ENCODE data around the gene KCNJ1. TPM values are rescaled to one million over a fixed set of nuclear protein-coding genes. Genes with fewer than 3 reads are reported as not detected.
A peak's percentile ranks its signal among the peaks of the same experiment; 100 is the strongest.

KCNJ1 gene
- total and polyA plus RNA-seq, 10 donors: 0.02 to 0.09 (median 0.03) TPM; not detected in 7

DNA sequence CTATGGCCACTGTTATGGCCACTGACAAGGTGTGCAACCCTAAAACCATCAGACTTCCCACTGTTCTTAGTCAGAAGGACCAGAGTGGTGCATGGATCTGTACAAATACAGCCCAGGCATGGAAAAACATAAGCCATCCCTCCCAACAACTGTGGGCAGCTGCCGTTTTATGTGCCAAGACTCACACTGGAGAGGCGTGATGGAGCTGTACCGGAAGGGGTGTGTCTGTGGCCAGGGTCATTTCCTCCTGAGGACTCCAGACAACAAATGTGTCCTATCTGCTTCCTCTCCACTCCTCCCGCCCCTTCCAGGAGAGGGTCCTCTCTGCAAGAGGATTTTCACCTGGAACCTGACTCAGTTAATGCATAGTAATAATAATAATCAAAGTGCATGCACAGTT, 29.5 kb downstream of the KCNJ1 start:
- H3K27ac ChIP-seq: peak overlapping the region in 6 of 8 donors; percentile 41 to 76 (median 66)

DNA sequence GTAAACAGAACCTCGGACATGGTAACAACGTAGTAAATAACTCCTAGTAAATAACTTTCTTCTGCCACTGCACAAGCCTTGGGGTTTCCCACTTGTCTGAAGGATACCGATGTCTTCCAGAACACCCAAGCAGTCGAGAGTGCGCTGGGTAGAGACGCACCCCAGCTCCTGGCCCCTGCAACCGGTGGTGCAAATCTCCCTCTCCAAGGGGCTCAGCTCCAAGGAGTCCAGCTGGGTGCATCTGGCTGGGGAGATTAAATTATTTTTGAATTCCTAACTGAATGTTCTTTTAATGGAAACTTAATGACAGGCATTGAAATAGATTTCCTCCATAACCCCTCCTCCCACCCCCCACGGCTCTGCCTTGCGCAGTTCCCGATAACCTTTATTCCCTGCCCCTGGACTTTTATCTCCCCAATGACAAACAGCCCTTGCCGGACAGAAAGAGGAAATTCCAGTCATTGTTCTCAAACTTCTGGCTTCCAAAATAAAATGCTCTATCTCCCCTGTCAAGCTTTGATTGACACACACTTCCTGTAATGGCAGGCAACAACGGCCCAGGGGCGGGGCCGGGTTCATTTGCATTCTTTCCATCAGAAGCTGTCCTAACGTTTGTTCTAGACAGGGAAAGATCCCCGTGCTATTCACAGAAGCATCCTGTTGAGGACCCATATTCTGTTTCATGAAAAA, 31.2 kb downstream of the KCNJ1 start:
- H3K27ac ChIP-seq: peak overlapping the region; percentile 30 to 76 (median 68)
- no peaks in the 10 kb centered on the region for H3K36me3 ChIP-seq
- WGBS, 5 donors: 28 to 41% (median 32%) methylated on average over 16 of the region's 16 CpGs
- peaks cover 38 to 90% (median 73%) of the 10 kb centered on the region in 6 donors for H3K4me1 ChIP-seq
- H3K9me3 ChIP-seq: no peaks in the 10 kb centered on the region
- intact Hi-C loops (cut with DNase I; ENCODE audit: low total_unique reads): loop anchor here (10.0 kb wide), 1 partner anchor 671 kb away; no protein-coding TSS in a partner anchor
- no peak overlapping the region for H3K4me3 ChIP-seq
- H3K27me3 ChIP-seq (replicated peaks in 1 of 7): no peaks in the 10 kb centered on the region
- peak in 2 of 3 donors; percentile 65 to 72 for TF ChIP-seq POLR2AphosphoS5 (IDR thresholded peaks at IDR 0.05)
- TF ChIP-seq, protein P1, sequence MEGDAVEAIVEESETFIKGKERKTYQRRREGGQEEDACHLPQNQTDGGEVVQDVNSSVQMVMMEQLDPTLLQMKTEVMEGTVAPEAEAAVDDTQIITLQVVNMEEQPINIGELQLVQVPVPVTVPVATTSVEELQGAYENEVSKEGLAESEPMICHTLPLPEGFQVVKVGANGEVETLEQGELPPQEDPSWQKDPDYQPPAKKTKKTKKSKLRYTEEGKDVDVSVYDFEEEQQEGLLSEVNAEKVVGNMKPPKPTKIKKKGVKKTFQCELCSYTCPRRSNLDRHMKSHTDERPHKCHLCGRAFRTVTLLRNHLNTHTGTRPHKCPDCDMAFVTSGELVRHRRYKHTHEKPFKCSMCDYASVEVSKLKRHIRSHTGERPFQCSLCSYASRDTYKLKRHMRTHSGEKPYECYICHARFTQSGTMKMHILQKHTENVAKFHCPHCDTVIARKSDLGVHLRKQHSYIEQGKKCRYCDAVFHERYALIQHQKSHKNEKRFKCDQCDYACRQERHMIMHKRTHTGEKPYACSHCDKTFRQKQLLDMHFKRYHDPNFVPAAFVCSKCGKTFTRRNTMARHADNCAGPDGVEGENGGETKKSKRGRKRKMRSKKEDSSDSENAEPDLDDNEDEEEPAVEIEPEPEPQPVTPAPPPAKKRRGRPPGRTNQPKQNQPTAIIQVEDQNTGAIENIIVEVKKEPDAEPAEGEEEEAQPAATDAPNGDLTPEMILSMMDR (IDR thresholded peaks at IDR 0.05 in 8 of 11, conservative IDR thresholded peaks at IDR 0.05 in 3 of 11): no peak
- no peak for DNase-seq

More for the DNA sequence above, 29.5 kb downstream of the KCNJ1 start:
- H3K9me3 ChIP-seq: no peaks in the 10 kb centered on the region
- peak; percentile 84 for DNase-seq
- WGBS, 5 donors: 12 to 34% (median 16%) methylated on average over 4 of the region's 4 CpGs
- peaks cover 32 to 90% (median 68%) of the 10 kb centered on the region in 6 donors for H3K4me1 ChIP-seq
- H3K27me3 ChIP-seq (replicated peaks in 1 of 7): no peaks in the 10 kb centered on the region
- no peak overlapping the region for H3K4me3 ChIP-seq
- TF ChIP-seq POLR2AphosphoS5 (IDR thresholded peaks at IDR 0.05) (peak in 2 of 3 donors; percentile 56 to 65), POLR2A (IDR thresholded peaks at IDR 0.05) (no peak)
- H3K36me3 ChIP-seq: no peaks in the 10 kb centered on the region
- intact Hi-C loops (cut with DNase I; ENCODE audit: low total_unique reads): loop anchor here (10.0 kb wide), 1 partner anchor 673 kb away; no protein-coding TSS in a partner anchor

DNA sequence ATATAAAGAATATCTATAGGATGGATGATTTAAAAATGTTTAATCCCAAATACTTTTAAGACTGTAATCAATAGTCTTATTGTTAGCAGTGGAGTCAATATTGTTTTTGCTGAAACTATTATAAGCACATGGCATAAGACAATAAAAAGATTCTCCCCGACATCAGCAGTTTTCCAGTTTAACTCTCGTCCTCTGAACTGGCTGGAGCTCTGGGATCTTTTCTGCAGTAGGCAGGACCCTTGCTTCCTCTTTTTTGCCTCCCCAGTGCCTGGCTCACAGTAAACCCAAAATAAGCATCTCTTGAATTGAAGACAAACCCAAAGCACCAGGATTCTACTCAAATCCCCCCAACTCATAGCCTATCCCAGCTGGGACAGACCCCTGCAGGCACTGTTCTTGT, 32.9 kb downstream of the KCNJ1 start:
- WGBS, 5 donors: 47 to 57% (median 51%) methylated on average over 2 of the region's 2 CpGs
- no peaks in the 10 kb centered on the region for H3K27me3 ChIP-seq (replicated peaks in 1 of 7)

DNA sequence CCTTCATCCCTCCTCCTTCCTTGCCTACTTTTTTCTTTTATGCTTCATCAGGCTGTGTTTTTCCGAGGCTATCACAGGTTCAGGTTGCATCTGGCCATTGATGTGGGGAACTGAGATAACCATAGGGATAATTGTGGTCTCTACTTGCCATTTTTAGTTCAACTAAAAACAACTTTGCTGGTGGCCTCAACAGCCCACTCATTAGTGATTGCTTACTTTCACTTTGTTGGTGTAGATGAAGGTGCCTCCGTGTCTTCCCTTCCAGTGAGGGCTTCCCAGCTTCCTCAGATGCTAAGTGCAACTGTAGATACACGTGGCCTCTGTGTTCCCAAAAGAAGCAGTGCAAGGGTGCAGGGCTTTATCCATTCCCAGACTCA, 35.0 kb downstream of the KCNJ1 start:
- Histone ChIP-seq H3K27me3 (replicated peaks in 1 of 7) (no peaks in the 10 kb centered on the region), H3K27ac (peak overlapping the region in 7 of 8 donors; percentile 33 to 84 (median 75)), H3K4me3 (no peak overlapping the region), H3K36me3 (no peaks in the 10 kb centered on the region), H3K4me1 (peaks cover 40 to 86% (median 71%) of the 10 kb centered on the region in 6 donors), H3K9me3 (no peaks in the 10 kb centered on the region)
- intact Hi-C loops (cut with DNase I; ENCODE audit: low total_unique reads): loop anchor here (10.0 kb wide), 1 partner anchor 667 kb away; no protein-coding TSS in a partner anchor
- no peak for DNase-seq
- no peak for TF ChIP-seq POLR2AphosphoS5 (IDR thresholded peaks at IDR 0.05)
- TF ChIP-seq, protein P1 (IDR thresholded peaks at IDR 0.05 in 8 of 11, conservative IDR thresholded peaks at IDR 0.05 in 3 of 11): no peak
- no peak for TF ChIP-seq POLR2A (IDR thresholded peaks at IDR 0.05)
- 28 to 40% (median 32%) methylated on average over 3 of the region's 3 CpGs for WGBS, 5 donors

More for the DNA sequence above, 32.9 kb downstream of the KCNJ1 start:
- Histone ChIP-seq H3K27ac (peak overlapping the region in 4 of 8 donors; percentile 66 to 76 (median 72)), H3K36me3 (no peaks in the 10 kb centered on the region), H3K9me3 (no peaks in the 10 kb centered on the region), H3K4me1 (peaks cover 43 to 96% (median 83%) of the 10 kb centered on the region in 6 donors), H3K4me3 (no peak overlapping the region)
- intact Hi-C loops (cut with DNase I; ENCODE audit: low total_unique reads): loop anchor here (10.0 kb wide), 1 partner anchor 669 kb away; no protein-coding TSS in a partner anchor
- TF ChIP-seq, protein P1 (IDR thresholded peaks at IDR 0.05 in 8 of 11, conservative IDR thresholded peaks at IDR 0.05 in 3 of 11): no peak
- TF ChIP-seq POLR2AphosphoS5 (IDR thresholded peaks at IDR 0.05) (no peak), POLR2A (IDR thresholded peaks at IDR 0.05) (no peak)
- no peak for DNase-seq
